HAP-1 (cell line): ENCODE measurements around the gene CFAP90.

Experiments
- DNase-seq, 2 experiments: peaks; one replicate each; pipeline ENCODE4 v3.0.0-alpha.2; 2016 to 2020; ENCODE audit warnings: low spot score in 2 of 2
- H3K27me3 ChIP-seq: fragments of 250-450 bp; sonication (Bioruptor Pico); 2 replicates; pipeline ENCODE4 v1.5.1; 2020; ENCODE audit warnings: low read depth, mild to moderate bottlenecking, moderate library complexity
- H3K36me3 ChIP-seq: fragments of 250-450 bp; sonication (Bioruptor Pico); replicated peaks from 2 replicates; pipeline ENCODE4 v1.5.1; 2020; ENCODE audit warnings: mild to moderate bottlenecking
- H3K4me1 ChIP-seq: fragments of 250-450 bp; sonication (Bioruptor Pico); 2 replicates; pipeline ENCODE4 v1.5.1; 2020; ENCODE audit warnings: mild to moderate bottlenecking
- H3K4me3 ChIP-seq: fragments of 250-450 bp; sonication (Bioruptor Pico); 2 replicates; pipeline ENCODE4 v1.5.1; 2020; ENCODE audit warnings: mild to moderate bottlenecking, moderate library complexity
- H3K9me3 ChIP-seq: fragments of 250-450 bp; sonication (Bioruptor Pico); 2 replicates; pipeline ENCODE4 v1.5.1; 2020; ENCODE audit warnings: mild to moderate bottlenecking, moderate library complexity
- in situ Hi-C: fragments of 300-500 bp; cut with MboI; formaldehyde crosslinking; loops from 3 replicates; pipeline ENCODE4 v1.14.3; 2020; ENCODE audit warnings: low sequenced_read_pairs, inconsistent platforms, mixed read lengths

The CFAP90 gene

DNA sequence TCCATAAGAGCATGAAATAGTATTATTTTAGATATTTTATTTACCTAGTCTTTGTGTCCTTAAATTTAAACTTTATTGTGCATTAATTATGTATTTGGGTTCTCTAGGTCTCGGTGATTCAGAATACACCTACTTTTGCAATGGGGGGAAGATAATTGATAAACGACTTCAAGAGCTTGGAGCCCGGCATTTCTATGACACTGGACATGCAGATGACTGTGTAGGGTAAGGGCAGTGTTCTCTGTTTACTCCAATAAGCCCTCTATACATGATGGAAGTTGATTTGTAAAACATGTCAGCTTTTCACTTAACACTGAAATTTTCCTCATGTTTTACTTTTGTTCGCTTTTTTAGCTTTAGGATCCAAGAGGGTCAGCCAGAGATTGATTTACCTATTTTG lies 24.2 kb upstream of the CFAP90 start:
- Histone ChIP-seq H3K4me3 (no peak overlapping the region), H3K27me3 (no peaks in the 10 kb centered on the region), H3K4me1 (peaks cover 13% of the 10 kb centered on the region), H3K36me3 (peaks cover 66% of the 10 kb centered on the region), H3K9me3 (no peaks in the 10 kb centered on the region)
- no peak for DNase-seq
- in situ Hi-C loops: no loop called here

DNA sequence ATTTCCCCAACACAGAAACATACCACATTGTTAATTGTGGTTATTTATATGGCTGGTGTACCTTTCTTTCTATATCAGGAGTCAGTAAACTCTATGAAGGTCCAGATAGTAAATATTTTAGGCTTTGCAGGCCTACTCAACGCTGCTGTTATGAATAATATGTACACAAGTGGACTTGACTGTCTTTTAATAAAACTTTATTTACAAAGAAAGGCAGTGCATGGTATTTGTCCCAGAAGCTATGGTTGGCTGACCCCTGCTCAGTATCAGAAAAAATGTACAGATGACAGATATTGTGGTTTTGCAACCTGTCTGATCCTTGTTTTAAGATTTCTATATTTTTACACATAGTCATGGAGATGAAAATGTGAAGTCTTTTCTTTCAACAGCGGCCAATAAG lies 23.7 kb upstream of the CFAP90 start:
- in situ Hi-C loops: loop anchor here (25.0 kb wide), 1 partner anchor 1112 kb away; no protein-coding TSS in a partner anchor
- Histone ChIP-seq H3K4me1 (peaks cover 13% of the 10 kb centered on the region), H3K4me3 (no peak overlapping the region), H3K27me3 (no peaks in the 10 kb centered on the region), H3K36me3 (peaks cover 61% of the 10 kb centered on the region), H3K9me3 (no peaks in the 10 kb centered on the region)
- DNase-seq: no peak

DNA sequence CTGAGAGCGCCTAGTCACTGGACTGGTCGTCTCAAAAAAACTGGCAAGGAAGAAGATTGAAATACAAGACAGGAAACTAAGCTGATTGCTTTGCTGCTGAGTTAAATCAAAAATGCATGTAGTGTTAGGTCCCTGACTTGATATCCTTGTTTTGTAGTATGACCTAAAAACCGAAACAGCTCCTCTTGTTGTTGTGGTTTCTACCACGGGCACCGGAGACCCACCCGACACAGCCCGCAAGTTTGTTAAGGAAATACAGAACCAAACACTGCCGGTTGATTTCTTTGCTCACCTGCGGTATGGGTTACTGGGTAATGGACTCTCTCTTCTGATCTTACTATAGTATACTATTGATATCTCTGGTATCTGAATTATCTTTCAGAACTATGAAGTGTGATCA lies 22.3 kb upstream of the CFAP90 start:
- peaks cover 13% of the 10 kb centered on the region for H3K4me1 ChIP-seq
- in situ Hi-C loops: loop anchor here (25.0 kb wide), 1 partner anchor 1111 kb away; no protein-coding TSS in a partner anchor
- no peak for DNase-seq
- peaks cover 54% of the 10 kb centered on the region for H3K36me3 ChIP-seq
- H3K27me3 ChIP-seq: no peaks in the 10 kb centered on the region
- no peak overlapping the region for H3K4me3 ChIP-seq
- H3K9me3 ChIP-seq: no peaks in the 10 kb centered on the region

DNA sequence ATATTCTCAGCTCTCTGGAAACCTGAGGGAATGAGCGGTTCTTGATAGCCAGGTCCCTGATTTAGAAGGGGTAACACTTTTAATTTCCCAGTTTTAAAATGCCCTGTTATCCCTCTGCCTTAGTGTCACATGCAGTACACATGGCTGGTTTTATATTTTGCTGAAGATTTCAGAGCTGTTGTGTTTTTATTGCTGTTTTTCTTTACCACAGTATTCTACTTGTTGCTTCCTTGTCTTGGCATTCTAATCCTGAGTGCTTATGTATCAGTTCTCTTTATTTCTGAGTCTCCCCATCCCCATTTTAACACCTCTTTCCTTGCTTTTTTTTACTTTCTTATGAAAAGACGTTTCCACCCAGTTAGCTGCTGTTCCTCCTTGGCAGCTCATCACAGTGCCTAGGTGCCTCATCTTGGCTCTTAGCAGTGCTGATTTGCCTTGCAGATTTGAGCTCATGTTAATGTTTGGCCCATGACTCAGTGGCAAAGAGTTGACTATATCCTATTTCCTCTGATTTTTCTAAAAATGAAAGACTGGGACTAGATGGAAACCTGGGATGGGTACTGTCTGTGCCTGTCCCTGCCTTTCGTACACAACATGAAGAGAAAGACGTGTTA lies 21.7 kb upstream of the CFAP90 start:
- no peak for DNase-seq
- Histone ChIP-seq H3K4me1 (peaks cover 13% of the 10 kb centered on the region), H3K36me3 (peaks cover 49% of the 10 kb centered on the region), H3K27me3 (no peaks in the 10 kb centered on the region), H3K9me3 (no peaks in the 10 kb centered on the region), H3K4me3 (no peak overlapping the region)
- in situ Hi-C loops: loop anchor here (25.0 kb wide), 1 partner anchor 1110 kb away; no protein-coding TSS in a partner anchor

DNA sequence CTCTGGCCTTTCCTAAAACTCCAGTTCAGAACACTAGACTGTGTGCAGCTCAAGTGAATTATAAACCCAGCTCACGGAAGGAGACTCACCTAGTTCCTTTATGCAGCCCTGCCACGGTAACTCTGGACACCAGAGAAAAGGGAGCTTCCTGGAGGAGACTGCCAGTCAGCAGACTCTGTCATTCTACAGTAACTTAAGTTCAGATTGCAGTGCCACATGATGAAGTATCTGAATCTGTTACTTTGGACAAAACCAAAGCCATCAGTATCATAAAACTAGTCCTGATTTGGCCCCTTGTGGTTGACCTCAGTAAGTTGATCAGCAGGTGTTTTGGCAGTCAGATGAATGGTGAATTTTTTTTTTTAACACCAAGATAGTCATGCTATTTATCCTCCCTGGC lies 20.7 kb upstream of the CFAP90 start:
- Histone ChIP-seq H3K4me1 (peaks cover 14% of the 10 kb centered on the region), H3K9me3 (no peaks in the 10 kb centered on the region), H3K27me3 (no peaks in the 10 kb centered on the region), H3K36me3 (peaks cover 45% of the 10 kb centered on the region), H3K4me3 (no peak overlapping the region)
- in situ Hi-C loops: loop anchor here (25.0 kb wide), 1 partner anchor 1109 kb away; no protein-coding TSS in a partner anchor
- no peak for DNase-seq

DNA sequence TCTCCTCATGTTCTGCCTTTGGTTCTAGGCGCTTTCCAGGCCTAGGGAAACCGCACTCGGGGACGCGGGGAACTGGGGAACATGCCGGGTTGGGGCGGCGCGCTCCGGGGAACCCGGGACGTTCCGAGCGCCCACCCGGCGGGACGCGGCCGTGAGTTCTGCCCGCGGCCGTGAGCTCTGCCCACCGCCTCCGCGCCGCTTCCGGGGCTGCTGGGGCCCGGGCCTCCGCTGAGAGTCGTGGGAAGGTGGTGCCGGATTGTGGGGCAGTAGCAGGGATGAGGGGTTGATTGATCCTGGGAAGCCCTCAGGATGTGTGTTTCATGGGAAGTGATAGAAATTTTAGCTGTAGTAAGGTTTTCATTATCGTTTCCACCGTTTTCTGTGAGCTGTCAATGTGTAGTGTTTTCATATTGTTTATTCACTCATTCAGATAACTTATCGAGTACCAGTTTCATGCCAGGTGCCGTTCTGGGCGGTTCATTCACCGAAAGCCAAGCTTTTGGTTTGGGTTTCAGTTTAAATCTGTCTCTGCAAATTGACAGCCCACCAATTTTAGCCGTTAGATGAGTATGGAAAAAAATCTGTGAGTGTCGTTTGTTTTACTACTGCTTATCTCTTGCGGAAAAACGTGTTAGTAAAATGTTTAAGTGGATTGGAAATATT lies 18.7 kb upstream of the CFAP90 start:
- H3K36me3 ChIP-seq: peaks cover 43% of the 10 kb centered on the region
- in situ Hi-C loops: loop anchor here (10.0 to 25.0 kb wide), 2 partner anchors 1107 to 1255 kb away; no protein-coding TSS in a partner anchor
- DNase-seq: peak in 1 of 2 experiments; percentile 29
- H3K4me3 ChIP-seq: peak overlapping the region; percentile 88
- no peaks in the 10 kb centered on the region for H3K27me3 ChIP-seq
- peaks cover 15% of the 10 kb centered on the region for H3K4me1 ChIP-seq
- no peaks in the 10 kb centered on the region for H3K9me3 ChIP-seq

DNA sequence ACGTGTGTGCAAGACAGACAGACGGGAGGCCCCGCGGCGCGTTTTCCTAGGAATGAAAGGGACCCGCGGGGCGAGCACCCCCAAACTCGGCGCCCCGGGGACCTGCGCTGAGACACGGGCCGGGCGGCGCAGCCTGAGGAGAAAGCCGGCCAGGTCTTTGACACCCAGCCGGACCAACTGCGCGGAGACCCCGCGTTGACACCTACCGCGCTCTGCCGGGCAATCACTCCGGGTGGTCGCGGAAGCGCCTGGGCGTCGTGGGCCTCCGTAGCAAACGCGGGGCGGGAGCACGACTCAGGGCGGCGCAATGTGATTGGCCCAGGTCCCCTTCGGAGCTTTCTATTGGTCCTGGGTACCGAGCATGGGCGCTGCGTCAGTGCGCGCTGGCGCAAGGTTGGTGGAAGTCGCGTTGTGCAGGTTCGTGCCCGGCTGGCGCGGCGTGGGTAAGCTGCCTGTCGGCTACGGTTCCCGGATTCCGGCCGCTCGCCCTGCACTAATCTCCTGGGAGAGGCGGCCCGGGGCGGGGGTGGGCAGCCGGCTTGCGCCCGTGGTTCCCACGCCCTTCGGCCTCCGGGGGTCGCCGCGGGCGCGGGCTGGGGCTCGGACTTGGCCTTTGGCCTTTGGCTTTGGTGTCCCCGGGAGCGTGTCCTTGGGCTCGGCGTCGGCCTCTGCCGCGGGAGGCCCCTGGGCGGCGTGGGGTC lies 18.0 kb upstream of the CFAP90 start, which contains the start of the genes FASTKD3 and MTRR:
Gene FASTKD3, minus strand, starts transcription at position 259 of the 701 bp plus-strand sequence. CDS start 948 bp downstream, outside the sequence.
Gene MTRR, plus strand, starts transcription at position 376 of the 701 bp plus-strand sequence. CDS start 1,647 bp downstream, outside the sequence.
- peaks cover 41% of the 10 kb centered on the region for H3K36me3 ChIP-seq
- no peaks in the 10 kb centered on the region for H3K27me3 ChIP-seq
- no peaks in the 10 kb centered on the region for H3K9me3 ChIP-seq
- peak; percentile 86 to 93 for DNase-seq
- peak within 1 kb of the TSS; percentile 88 for H3K4me3 ChIP-seq
- H3K4me1 ChIP-seq: peaks cover 15% of the 10 kb centered on the region
- in situ Hi-C loops: loop anchor here (10.0 to 25.0 kb wide), 2 partner anchors 1107 to 1254 kb away; no protein-coding TSS in a partner anchor

DNA sequence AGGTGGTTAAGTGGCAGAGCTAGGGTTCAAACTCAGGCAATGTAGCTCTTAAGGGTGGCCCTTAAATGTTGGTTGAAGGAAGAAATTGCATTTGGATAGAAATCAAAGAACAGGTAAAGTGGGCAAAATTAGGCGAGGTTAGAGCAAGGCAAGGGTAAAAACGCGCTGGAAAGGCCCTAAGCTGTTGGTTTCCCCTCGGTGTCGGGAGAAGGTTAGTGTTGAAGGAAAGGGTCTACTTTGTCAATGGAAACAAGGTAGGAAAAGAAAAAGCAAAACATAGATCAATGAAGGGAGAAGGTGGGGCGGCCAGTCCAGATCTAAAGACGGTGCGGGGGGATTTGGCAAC lies 17.5 kb upstream of the CFAP90 start:
- Histone ChIP-seq H3K4me1 (peaks cover 15% of the 10 kb centered on the region), H3K27me3 (no peaks in the 10 kb centered on the region), H3K4me3 (peak overlapping the region; percentile 88), H3K9me3 (no peaks in the 10 kb centered on the region), H3K36me3 (peaks cover 41% of the 10 kb centered on the region)
- in situ Hi-C loops: loop anchor here (10.0 to 25.0 kb wide), 2 partner anchors 1106 to 1254 kb away; no protein-coding TSS in a partner anchor
- no peak for DNase-seq

DNA sequence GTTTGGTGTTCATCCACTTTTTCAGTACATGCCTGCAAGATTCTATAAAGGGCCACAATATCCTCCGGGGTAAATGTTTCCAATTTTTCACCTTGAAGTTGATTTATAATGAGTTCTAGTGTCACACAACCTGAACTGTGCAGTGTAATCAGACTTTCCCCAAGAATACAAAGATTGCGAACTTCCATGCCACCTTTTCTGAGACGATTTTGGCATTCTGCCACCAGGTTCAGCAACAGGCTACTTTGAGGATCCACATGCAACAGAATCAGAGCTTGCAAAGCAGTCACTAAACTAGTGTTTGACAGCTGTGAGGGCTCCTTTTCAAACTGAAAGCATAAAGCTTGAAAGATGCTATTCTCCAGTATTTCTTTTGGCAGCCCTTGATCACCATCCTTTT lies 16.3 kb upstream of the CFAP90 start:
- in situ Hi-C loops: loop anchor here (10.0 to 25.0 kb wide), 2 partner anchors 1105 to 1252 kb away; no protein-coding TSS in a partner anchor
- H3K9me3 ChIP-seq: no peaks in the 10 kb centered on the region
- peaks cover 49% of the 10 kb centered on the region for H3K36me3 ChIP-seq
- no peak overlapping the region for H3K4me3 ChIP-seq
- H3K27me3 ChIP-seq: no peaks in the 10 kb centered on the region
- DNase-seq: no peak
- peaks cover 15% of the 10 kb centered on the region for H3K4me1 ChIP-seq

DNA sequence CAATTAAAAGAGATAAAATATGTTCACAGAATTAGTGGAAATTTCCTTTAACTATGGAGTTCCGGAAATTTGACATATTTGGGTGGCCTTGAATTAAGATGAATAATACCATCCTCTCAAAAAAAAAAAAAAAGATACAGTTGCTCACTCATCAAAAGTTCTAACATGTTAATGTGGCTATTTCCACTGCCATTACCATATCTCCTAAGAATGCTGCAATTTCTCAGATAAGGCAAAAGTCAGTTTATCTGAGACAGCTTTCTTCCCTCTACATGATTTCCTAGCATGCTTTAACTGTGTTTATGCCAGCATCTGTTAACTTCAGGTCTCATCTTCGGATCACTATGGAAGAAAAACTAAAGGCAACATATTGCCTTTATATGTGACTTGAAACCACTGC lies 15.3 kb upstream of the CFAP90 start:
- Histone ChIP-seq H3K27me3 (no peaks in the 10 kb centered on the region), H3K4me1 (peaks cover 15% of the 10 kb centered on the region), H3K36me3 (peaks cover 52% of the 10 kb centered on the region), H3K4me3 (no peak overlapping the region), H3K9me3 (no peaks in the 10 kb centered on the region)
- DNase-seq: no peak
- in situ Hi-C loops: loop anchor here (10.0 to 25.0 kb wide), 2 partner anchors 1104 to 1251 kb away; no protein-coding TSS in a partner anchor

DNA sequence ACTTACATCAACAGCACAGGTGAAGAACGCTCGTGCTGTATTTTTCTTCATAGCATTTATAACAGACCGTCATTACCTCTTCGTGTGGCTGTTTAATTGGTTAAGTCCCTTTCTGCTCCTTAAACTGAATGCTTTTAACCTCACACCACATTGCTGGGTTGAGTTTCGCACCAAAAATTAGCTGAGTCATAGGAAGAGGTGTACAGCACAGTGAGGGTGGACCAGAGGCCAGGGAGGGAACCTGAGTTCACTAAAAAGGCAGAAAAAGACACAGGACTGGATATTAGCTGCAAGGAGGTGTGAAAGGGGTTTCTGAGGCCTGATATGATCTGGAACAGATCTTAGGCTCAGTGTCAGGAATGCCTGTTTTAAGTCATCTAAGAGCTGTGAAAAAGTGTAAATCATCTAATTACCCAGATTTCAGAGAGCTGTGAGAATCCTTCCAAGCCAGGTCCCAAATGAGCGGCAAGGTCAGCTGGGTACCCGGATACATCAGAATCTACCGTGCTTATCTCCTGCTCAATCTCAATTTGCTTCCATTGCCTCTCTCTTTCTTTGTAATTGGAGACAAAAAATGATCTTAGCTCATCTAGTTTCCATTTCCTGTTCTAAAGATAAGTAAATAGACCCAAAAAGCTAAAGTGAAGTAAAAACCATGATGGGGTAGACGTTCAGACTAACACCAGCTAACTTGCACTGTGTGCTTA lies 7.1 kb upstream of the CFAP90 start:
- no peak for DNase-seq
- in situ Hi-C loops: loop anchor here (25.0 kb wide), 1 partner anchor 1096 kb away; no protein-coding TSS in a partner anchor
- H3K4me3 ChIP-seq: no peak overlapping the region
- H3K4me1 ChIP-seq: no peaks in the 10 kb centered on the region
- H3K9me3 ChIP-seq: no peaks in the 10 kb centered on the region
- peaks cover 42% of the 10 kb centered on the region for H3K36me3 ChIP-seq
- no peaks in the 10 kb centered on the region for H3K27me3 ChIP-seq

DNA sequence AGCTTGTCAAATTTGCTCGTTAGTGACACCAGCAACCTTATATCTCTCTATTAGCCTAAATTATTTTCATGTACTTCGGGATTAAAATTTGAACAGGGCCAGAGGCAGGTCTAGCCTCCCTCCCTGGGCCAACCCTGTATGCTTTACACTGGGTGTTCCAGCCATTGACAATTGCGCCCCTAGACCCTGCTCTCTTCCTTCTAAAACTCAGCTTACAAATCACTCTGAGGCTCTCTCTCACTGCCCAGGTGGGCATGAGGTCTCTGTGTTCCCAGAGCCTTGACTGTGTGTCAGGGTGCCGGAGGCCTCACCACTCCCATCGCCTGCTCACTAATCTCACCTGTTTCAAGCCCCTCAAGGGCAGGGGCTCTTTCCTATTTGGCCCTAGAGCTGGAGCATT lies 6.4 kb upstream of the CFAP90 start:
- Histone ChIP-seq H3K9me3 (no peaks in the 10 kb centered on the region), H3K36me3 (peaks cover 36% of the 10 kb centered on the region), H3K4me1 (no peaks in the 10 kb centered on the region), H3K4me3 (no peak overlapping the region), H3K27me3 (no peaks in the 10 kb centered on the region)
- in situ Hi-C loops: loop anchor here (25.0 kb wide), 1 partner anchor 1095 kb away; no protein-coding TSS in a partner anchor
- no peak for DNase-seq

DNA sequence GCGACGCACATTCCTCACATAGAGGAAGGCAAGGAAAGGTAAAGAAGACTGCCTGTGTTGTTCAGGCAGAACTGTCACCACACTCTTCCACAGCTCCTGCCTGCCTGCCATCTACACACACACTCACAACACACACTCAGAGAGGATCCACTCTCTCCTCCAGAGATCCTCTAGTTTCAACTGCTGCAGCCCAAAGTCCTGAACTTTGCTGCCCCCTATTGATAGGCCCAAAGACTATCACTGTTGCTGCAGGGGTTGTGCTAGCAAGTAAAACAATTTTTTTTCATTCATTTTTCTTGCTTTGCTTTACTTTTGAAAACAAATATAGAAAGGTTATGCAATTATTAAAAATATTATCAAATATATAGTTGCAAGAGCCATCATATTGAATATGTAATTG lies 5.9 kb upstream of the CFAP90 start:
- in situ Hi-C loops: loop anchor here (25.0 kb wide), 1 partner anchor 1095 kb away; no protein-coding TSS in a partner anchor
- Histone ChIP-seq H3K9me3 (no peaks in the 10 kb centered on the region), H3K27me3 (no peaks in the 10 kb centered on the region), H3K36me3 (peaks cover 30% of the 10 kb centered on the region), H3K4me1 (no peaks in the 10 kb centered on the region), H3K4me3 (no peak overlapping the region)
- peak; percentile 37 to 49 for DNase-seq
